B cell (primary cell): ENCODE measurements around the gene SFMBT2.

ENCODE experiments used
- CTCF ChIP-seq: fragments of 200-600 bp; IDR thresholded peaks from one replicate; pipeline ENCODE4 v1.8.0; 2022; ENCODE audit warnings: antibody characterized with exemption, mild to moderate bottlenecking
- EZH2 ChIP-seq: IDR thresholded peaks from 2 replicates; pipeline ENCODE4 v1.6.1; 2012; ENCODE audit warnings: borderline replicate concordance, low read depth, mild to moderate bottlenecking, moderate library complexity, low read length; ENCODE audit not compliant: insufficient read depth, poor library complexity, severe bottlenecking

GRCh38 chr10:7210516-7210915 lies 200.3 kb downstream of the SFMBT2 start:
- TF ChIP-seq CTCF (no peak), EZH2 (no peak)
